Tibial nerve (tissue), 4 donors: ENCODE measurements around the gene AMBP. TPM values are rescaled to one million over a fixed set of nuclear protein-coding genes. Genes with fewer than 3 reads are reported as not detected.
A peak's percentile ranks its signal among the peaks of the same experiment; 100 is the strongest.

Experiments
- DNase-seq, 2 donors: peaks; one replicate each; pipeline ENCODE4 v3.0.0-alpha.2; 2019; ENCODE audit warnings: low spot score in 2 of 2
- H3K27ac ChIP-seq, 4 donors: fragments of 200-600 bp; sonication (generic) in 3 of 4; one replicate each; pipeline ENCODE4 v1.5.1; 2017 to 2019; ENCODE audit warnings: mild to moderate bottlenecking in 1 of 4
- H3K27me3 ChIP-seq, 2 donors: fragments of 200-600 bp; sonication (generic) in 1 of 2; one replicate each; pipeline versions ENCODE4 v1.5.1 to v1.6.0; 2017 to 2019
- H3K36me3 ChIP-seq, 3 donors: fragments of 200-600 bp; sonication (generic); one replicate each; pipeline ENCODE4 v1.5.1; 2018 to 2019
- H3K4me1 ChIP-seq, 4 donors: fragments of 200-600 bp; sonication (generic) in 3 of 4; one replicate each; pipeline ENCODE4 v1.5.1; 2017 to 2019
- H3K4me3 ChIP-seq, 4 donors: fragments of 200-600 bp; sonication (generic) in 3 of 4; one replicate each; pipeline ENCODE4 v1.5.1; 2017 to 2019; ENCODE audit warnings: mild to moderate bottlenecking in 1 of 4, moderate library complexity in 1 of 4
- H3K9me3 ChIP-seq, 4 donors: fragments of 200-600 bp; sonication (generic) in 3 of 4; one replicate each; pipeline ENCODE4 v1.5.1; 2017 to 2019
- CTCF ChIP-seq, 5 experiments: fragments of 200-600 bp in 3 of 5; fragments of 450-650 bp in 2 of 5; sonication (generic) in 3 of 5; IDR thresholded peaks; one replicate each; pipeline ENCODE4 v1.5.1; 2016 to 2019; ENCODE audit warnings: antibody characterized with exemption in 5 of 5, mild to moderate bottlenecking in 3 of 5, moderate library complexity in 2 of 5
- EP300 ChIP-seq, 2 donors: sonication (generic); formaldehyde crosslinking; IDR thresholded peaks; one replicate each; pipeline ENCODE4 v1.6.1; 2017; ENCODE audit warnings: antibody characterized with exemption in 2 of 2, mild to moderate bottlenecking in 1 of 2
- POLR2A ChIP-seq, 2 donors: fragments of 450-650 bp; IDR thresholded peaks; one replicate each; pipeline ENCODE4 v1.6.1; 2017; ENCODE audit warnings: antibody characterized with exemption in 2 of 2, mild to moderate bottlenecking in 2 of 2, moderate library complexity in 2 of 2
- WGBS, 2 donors: methylation state at CpG; one replicate each; pipeline ENCODE4 v1.1.5; 2018; 5-methylcytosine and 5-hydroxymethylcytosine counted together
- total RNA-seq, 4 donors: library from RNA; depleted of rRNA; stranded (reverse); fragments of >200 nt; gene quantifications; one replicate each; pipeline ENCODE4 v1.1.0, GENCODE V29; 2016

AMBP gene
- total RNA-seq, 4 donors from 2014 or later: not detected

- WGBS, 2 donors: 57 to 64% methylated on average over 11 to 12 of the region's 12 CpGs
- Histone ChIP-seq H3K36me3 (peaks cover 2 to 94% (median 4%) of the 10 kb centered on the region in 3 donors), H3K4me3 (no peak overlapping the region), H3K27ac (no peak overlapping the region), H3K27me3 (no peaks in the 10 kb centered on the region), H3K9me3 (peaks cover 0 to 15% (median 0%) of the 10 kb centered on the region in 4 donors), H3K4me1 (peaks cover 0 to 12% (median 0%) of the 10 kb centered on the region in 4 donors)
- TF ChIP-seq EP300 (IDR thresholded peaks at IDR 0.05): no peak
- TF ChIP-seq CTCF (IDR thresholded peaks at IDR 0.05): peak; percentile 9 to 54 (median 40)
- DNase-seq: no peak
These were observed 44.5 kb downstream of the AMBP start for GRCh38 chr9:114033397-114034103.

GRCh38 chr9:114031948-114032840, 45.9 kb downstream of the AMBP start:
- 73 to 75% methylated on average over 17 to 19 of the region's 19 CpGs for WGBS, 2 donors
- Histone ChIP-seq H3K27ac (no peak overlapping the region), H3K9me3 (peaks cover 0 to 14% (median 0%) of the 10 kb centered on the region in 4 donors), H3K4me1 (peaks cover 0 to 12% (median 0%) of the 10 kb centered on the region in 4 donors), H3K4me3 (no peak overlapping the region), H3K27me3 (no peaks in the 10 kb centered on the region), H3K36me3 (peaks cover 2 to 93% (median 4%) of the 10 kb centered on the region in 3 donors)
- TF ChIP-seq CTCF (IDR thresholded peaks at IDR 0.05): no peak
- TF ChIP-seq POLR2A (IDR thresholded peaks at IDR 0.05): no peak
- TF ChIP-seq EP300 (IDR thresholded peaks at IDR 0.05): no peak
- DNase-seq: no peak

- Histone ChIP-seq H3K27me3 (no peaks in the 10 kb centered on the region), H3K9me3 (peaks cover 0 to 3% (median 0%) of the 10 kb centered on the region in 4 donors), H3K36me3 (peaks cover 0 to 92% (median 0%) of the 10 kb centered on the region in 3 donors), H3K4me3 (no peak overlapping the region), H3K4me1 (peaks cover 0 to 12% (median 0%) of the 10 kb centered on the region in 4 donors), H3K27ac (no peak overlapping the region)
- 87 to 91% methylated on average over 7 of the region's 7 CpGs for WGBS, 2 donors
- TF ChIP-seq EP300 (IDR thresholded peaks at IDR 0.05) (no peak), POLR2A (IDR thresholded peaks at IDR 0.05) (no peak), CTCF (IDR thresholded peaks at IDR 0.05) (no peak)
- DNase-seq: no peak
These were observed 47.0 kb downstream of the AMBP start for GRCh38 chr9:114031037-114031630.

GRCh38 chr9:114030364-114030763, 47.7 kb downstream of the AMBP start:
- TF ChIP-seq CTCF (IDR thresholded peaks at IDR 0.05) (no peak), EP300 (IDR thresholded peaks at IDR 0.05) (no peak), POLR2A (IDR thresholded peaks at IDR 0.05) (no peak)
- no peaks in the 10 kb centered on the region for H3K27me3 ChIP-seq
- WGBS, 2 donors: 92 to 94% methylated on average over 9 of the region's 9 CpGs

More at GRCh38 chr9:114030364-114030763, 47.7 kb downstream of the AMBP start:
- Histone ChIP-seq H3K36me3 (peaks cover 0 to 90% (median 0%) of the 10 kb centered on the region in 3 donors), H3K9me3 (no peaks in the 10 kb centered on the region), H3K4me3 (no peak overlapping the region), H3K27ac (no peak overlapping the region), H3K4me1 (peaks cover 0 to 12% (median 0%) of the 10 kb centered on the region in 4 donors)
- no peak for DNase-seq
